ENCODE measurements around the gene FOXM1.
"Not testable (repeated sequence)": the region's sequence is repeated elsewhere in the genome, so short reads cannot be mapped to it uniquely, and the experiment has no call there.

FOXM1 gene

GRCh38 chr12:2876431-2877046 lies 435 bp downstream of the FOXM1 start:
- DNase-seq (ENCODE audit: low read depth, low spot score), result no peak

GRCh38 chr12:2868986-2869632 lies 7.9 kb downstream of the FOXM1 start:
- H3K4me3 ChIP-seq; H3K9me3 ChIP-seq (ENCODE audit: low read depth, low read length); DNase-seq (ENCODE audit: low read depth, low spot score); H3K27ac ChIP-seq; H3K9ac ChIP-seq (ENCODE audit: insufficient read length): not testable (repeated sequence)
- peaks cover 84% of the 10 kb centered on the region for H3K36me3 ChIP-seq (ENCODE audit: insufficient read depth, low read length)

More at GRCh38 chr12:2876431-2877046, 435 bp downstream of the FOXM1 start:
- peak overlapping the region; percentile 88 for H3K27ac ChIP-seq
- TF ChIP-seq POLR2AphosphoS5 (IDR thresholded peaks at IDR 0.05; ENCODE audit: borderline replicate concordance, low read depth, low read length), result no peak
- TF ChIP-seq FOXP2 (optimal IDR thresholded peaks at IDR 0.05; ENCODE audit: control extremely low read depth, extremely low read length, insufficient read depth), result no peak
- no peak for TF ChIP-seq EZH2 (IDR thresholded peaks at IDR 0.05)
- no peaks in the 10 kb centered on the region for H3K9me3 ChIP-seq (ENCODE audit: low read depth, low read length)
- peak overlapping the region; percentile 100 for H3K4me3 ChIP-seq
- peak overlapping the region; percentile 97 for H3K9ac ChIP-seq (ENCODE audit: insufficient read length)
- H3K36me3 ChIP-seq (ENCODE audit: insufficient read depth, low read length), result peaks cover 44% of the 10 kb centered on the region

- Histone ChIP-seq H3K9ac (ENCODE audit: insufficient read length) (no peak overlapping the region), H3K9me3 (ENCODE audit: low read depth, low read length) (no peaks in the 10 kb centered on the region), H3K4me3 (no peak overlapping the region), H3K27ac (no peak overlapping the region), H3K36me3 (ENCODE audit: insufficient read depth, low read length) (peaks cover 83% of the 10 kb centered on the region)
- TF ChIP-seq FOXP2 (optimal IDR thresholded peaks at IDR 0.05; ENCODE audit: control extremely low read depth, extremely low read length, insufficient read depth) (no peak), POLR2AphosphoS5 (IDR thresholded peaks at IDR 0.05; ENCODE audit: borderline replicate concordance, low read depth, low read length) (no peak)
- no peak for DNase-seq (ENCODE audit: low read depth, low spot score)
These were observed 12.8 kb downstream of the FOXM1 start for GRCh38 chr12:2864198-2864597.

GRCh38 chr12:2863402-2863801 lies 13.6 kb downstream of the FOXM1 start:
- not testable (repeated sequence) for H3K4me3 ChIP-seq; H3K9ac ChIP-seq (ENCODE audit: insufficient read length); H3K9me3 ChIP-seq (ENCODE audit: low read depth, low read length); DNase-seq (ENCODE audit: low read depth, low spot score); H3K27ac ChIP-seq
- peaks cover 83% of the 10 kb centered on the region for H3K36me3 ChIP-seq (ENCODE audit: insufficient read depth, low read length)

- Histone ChIP-seq H3K4me3 (no peak overlapping the region), H3K27ac (no peak overlapping the region), H3K36me3 (ENCODE audit: insufficient read depth, low read length) (peaks cover 83% of the 10 kb centered on the region), H3K9ac (ENCODE audit: insufficient read length) (no peak overlapping the region), H3K9me3 (ENCODE audit: low read depth, low read length) (no peaks in the 10 kb centered on the region)
- DNase-seq (ENCODE audit: low read depth, low spot score), result no peak
- no peak for TF ChIP-seq EZH2 (IDR thresholded peaks at IDR 0.05)
- TF ChIP-seq FOXP2 (optimal IDR thresholded peaks at IDR 0.05; ENCODE audit: control extremely low read depth, extremely low read length, insufficient read depth), result no peak
- TF ChIP-seq POLR2AphosphoS5 (IDR thresholded peaks at IDR 0.05; ENCODE audit: borderline replicate concordance, low read depth, low read length), result no peak
These were observed 14.1 kb downstream of the FOXM1 start for GRCh38 chr12:2862876-2863275.

- peaks cover 61% of the 10 kb centered on the region for H3K36me3 ChIP-seq (ENCODE audit: insufficient read depth, low read length)
- DNase-seq (ENCODE audit: low read depth, low spot score), result no peak
These were observed 16.8 kb downstream of the FOXM1 start for GRCh38 chr12:2860170-2860569.

GRCh38 chr12:2858944-2859421 lies 18.0 kb downstream of the FOXM1 start:
- DNase-seq (ENCODE audit: low read depth, low spot score), result no peak
- H3K4me3 ChIP-seq, result no peak overlapping the region
- H3K27ac ChIP-seq, result no peak overlapping the region
- TF ChIP-seq FOXP2 (optimal IDR thresholded peaks at IDR 0.05; ENCODE audit: control extremely low read depth, extremely low read length, insufficient read depth), result no peak
- TF ChIP-seq EZH2 (IDR thresholded peaks at IDR 0.05), result no peak
- TF ChIP-seq POLR2AphosphoS5 (IDR thresholded peaks at IDR 0.05; ENCODE audit: borderline replicate concordance, low read depth, low read length), result no peak
- no peaks in the 10 kb centered on the region for H3K9me3 ChIP-seq (ENCODE audit: low read depth, low read length)
- no peak overlapping the region for H3K9ac ChIP-seq (ENCODE audit: insufficient read length)
- H3K36me3 ChIP-seq (ENCODE audit: insufficient read depth, low read length), result peaks cover 49% of the 10 kb centered on the region

More at GRCh38 chr12:2860170-2860569, 16.8 kb downstream of the FOXM1 start:
- TF ChIP-seq POLR2AphosphoS5 (IDR thresholded peaks at IDR 0.05; ENCODE audit: borderline replicate concordance, low read depth, low read length) (no peak), EZH2 (IDR thresholded peaks at IDR 0.05) (no peak), FOXP2 (optimal IDR thresholded peaks at IDR 0.05; ENCODE audit: control extremely low read depth, extremely low read length, insufficient read depth) (no peak)
- Histone ChIP-seq H3K27ac (no peak overlapping the region), H3K9me3 (ENCODE audit: low read depth, low read length) (no peaks in the 10 kb centered on the region), H3K9ac (ENCODE audit: insufficient read length) (no peak overlapping the region), H3K4me3 (no peak overlapping the region)

GRCh38 chr12:2858334-2858733 lies 18.6 kb downstream of the FOXM1 start:
- Histone ChIP-seq H3K36me3 (ENCODE audit: insufficient read depth, low read length) (peaks cover 45% of the 10 kb centered on the region), H3K9ac (ENCODE audit: insufficient read length) (no peak overlapping the region), H3K27ac (0 out of 2 replicates have a peak overlapping the region, but pooled peaks have one; percentile 44), H3K4me3 (no peak overlapping the region), H3K9me3 (ENCODE audit: low read depth, low read length) (no peaks in the 10 kb centered on the region)
- DNase-seq (ENCODE audit: low read depth, low spot score), result no peak
- no peak for TF ChIP-seq FOXP2 (optimal IDR thresholded peaks at IDR 0.05; ENCODE audit: control extremely low read depth, extremely low read length, insufficient read depth)
- 0 out of 2 replicates have a peak, but pooled peaks have one; percentile 7 for TF ChIP-seq POLR2AphosphoS5 (IDR thresholded peaks at IDR 0.05; ENCODE audit: borderline replicate concordance, low read depth, low read length)

- no peak for TF ChIP-seq FOXP2 (optimal IDR thresholded peaks at IDR 0.05; ENCODE audit: control extremely low read depth, extremely low read length, insufficient read depth)
- no peak; the same call in 1 of the 2 replicates for TF ChIP-seq POLR2AphosphoS5 (IDR thresholded peaks at IDR 0.05; ENCODE audit: borderline replicate concordance, low read depth, low read length)
- no peak for TF ChIP-seq EZH2 (IDR thresholded peaks at IDR 0.05)
- H3K9ac ChIP-seq (ENCODE audit: insufficient read length), result no peak overlapping the region
- H3K9me3 ChIP-seq (ENCODE audit: low read depth, low read length), result no peaks in the 10 kb centered on the region
- peak overlapping the region; percentile 44; the same call in 1 of the 2 replicates for H3K27ac ChIP-seq
- H3K4me3 ChIP-seq, result no peak overlapping the region
- peaks cover 38% of the 10 kb centered on the region for H3K36me3 ChIP-seq (ENCODE audit: insufficient read depth, low read length)
- no peak for DNase-seq (ENCODE audit: low read depth, low spot score)
These were observed 19.4 kb downstream of the FOXM1 start for GRCh38 chr12:2857576-2857975.

Data from SK-N-MC (cell line).